Esophagus muscularis mucosa (tissue), 3 donors: Measurements from ENCODE around the gene GRID2.

Source experiments
- POLR2A ChIP-seq: fragments of 450-650 bp; IDR thresholded peaks from one replicate; pipeline ENCODE4 v1.6.1; 2017; ENCODE audit warnings: antibody characterized with exemption, moderate library complexity, mild to moderate bottlenecking, low read depth
- POLR2AphosphoS5 ChIP-seq, 2 donors: sonication (generic); formaldehyde crosslinking; IDR thresholded peaks; one replicate each; pipeline ENCODE4 v1.6.1; 2017; ENCODE audit warnings: antibody characterized with exemption in 2 of 2
- TF ChIP-seq, protein P1 (sequence below), 3 experiments: fragments of 200-600 bp in 2 of 3; fragments of 450-650 bp in 1 of 3; sonication (generic) in 2 of 3; IDR thresholded peaks; one replicate each; pipeline ENCODE4 v1.5.1; 2017 to 2019; ENCODE audit warnings: antibody characterized with exemption in 3 of 3, mild to moderate bottlenecking in 2 of 3, moderate library complexity in 1 of 3

DNA sequence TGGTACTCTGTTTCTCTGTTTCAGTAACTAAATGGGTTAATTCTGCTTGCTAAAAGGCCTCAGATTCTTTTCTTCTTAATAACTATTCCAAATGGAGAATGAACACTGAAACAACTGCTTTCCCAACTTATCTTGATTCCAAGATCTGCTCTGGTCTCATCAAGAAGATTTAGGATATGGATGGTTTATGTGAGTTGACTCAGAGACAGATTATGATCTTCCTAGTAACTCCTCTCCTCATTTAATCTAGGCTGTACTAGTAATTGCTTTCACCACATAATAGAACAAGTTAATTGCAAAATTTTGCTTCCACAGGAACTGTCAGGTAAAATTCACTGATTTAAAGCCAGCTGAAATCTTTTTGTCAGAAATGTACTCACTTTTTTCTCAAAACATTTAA, 537.1 kb downstream of the GRID2 start:
- TF ChIP-seq, protein P1, sequence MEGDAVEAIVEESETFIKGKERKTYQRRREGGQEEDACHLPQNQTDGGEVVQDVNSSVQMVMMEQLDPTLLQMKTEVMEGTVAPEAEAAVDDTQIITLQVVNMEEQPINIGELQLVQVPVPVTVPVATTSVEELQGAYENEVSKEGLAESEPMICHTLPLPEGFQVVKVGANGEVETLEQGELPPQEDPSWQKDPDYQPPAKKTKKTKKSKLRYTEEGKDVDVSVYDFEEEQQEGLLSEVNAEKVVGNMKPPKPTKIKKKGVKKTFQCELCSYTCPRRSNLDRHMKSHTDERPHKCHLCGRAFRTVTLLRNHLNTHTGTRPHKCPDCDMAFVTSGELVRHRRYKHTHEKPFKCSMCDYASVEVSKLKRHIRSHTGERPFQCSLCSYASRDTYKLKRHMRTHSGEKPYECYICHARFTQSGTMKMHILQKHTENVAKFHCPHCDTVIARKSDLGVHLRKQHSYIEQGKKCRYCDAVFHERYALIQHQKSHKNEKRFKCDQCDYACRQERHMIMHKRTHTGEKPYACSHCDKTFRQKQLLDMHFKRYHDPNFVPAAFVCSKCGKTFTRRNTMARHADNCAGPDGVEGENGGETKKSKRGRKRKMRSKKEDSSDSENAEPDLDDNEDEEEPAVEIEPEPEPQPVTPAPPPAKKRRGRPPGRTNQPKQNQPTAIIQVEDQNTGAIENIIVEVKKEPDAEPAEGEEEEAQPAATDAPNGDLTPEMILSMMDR (IDR thresholded peaks at IDR 0.05): no peak
- TF ChIP-seq POLR2A: no peak
- TF ChIP-seq POLR2AphosphoS5 (IDR thresholded peaks at IDR 0.05): no peak
